Nephron progenitor cell (in vitro differentiated cells): ENCODE results near the gene LDLRAD4.

Source experiments
- DNase-seq: peaks from one replicate; pipeline ENCODE4 v3.0.0; 2021
- H3K27ac Mint-ChIP-seq: 2 replicates; pipeline ENCODE4 v1.8.0; 2021; ENCODE audit warnings: mild to moderate bottlenecking, moderate library complexity, mixed read lengths
- H3K27me3 Mint-ChIP-seq: 2 replicates; pipeline ENCODE4 v1.8.0; 2021; ENCODE audit warnings: mild to moderate bottlenecking, low read depth, mixed read lengths; ENCODE audit not compliant: poor library complexity
- H3K36me3 Mint-ChIP-seq: 2 replicates; pipeline ENCODE4 v1.8.0; 2021; ENCODE audit warnings: low read depth, mixed read lengths
- H3K4me1 Mint-ChIP-seq: 2 replicates; pipeline ENCODE4 v1.8.0; 2021; ENCODE audit warnings: mixed read lengths
- H3K4me3 Mint-ChIP-seq: 2 replicates; pipeline ENCODE4 v1.8.0; 2021; ENCODE audit warnings: mild to moderate bottlenecking, moderate library complexity, mixed read lengths
- H3K9me3 Mint-ChIP-seq: 2 replicates; pipeline ENCODE4 v1.8.0; 2021; ENCODE audit warnings: mild to moderate bottlenecking, moderate library complexity, mixed read lengths
- CTCF ChIP-seq: fragments of 200-600 bp; sonication (generic); IDR thresholded peaks from 2 replicates; pipeline ENCODE4 v1.5.0; 2021; ENCODE audit warnings: antibody characterized with exemption

Gene LDLRAD4

GRCh38 chr18:13376841-13377351, 158.3 kb downstream of the LDLRAD4 start:
- Mint-ChIP-seq H3K9me3 (no peaks in the 10 kb centered on the region), H3K27ac (no peak overlapping the region), H3K27me3 (no peaks in the 10 kb centered on the region), H3K4me3 (no peak overlapping the region), H3K36me3 (no peaks in the 10 kb centered on the region), H3K4me1 (peaks cover 38% of the 10 kb centered on the region)
- TF ChIP-seq CTCF: no peak
- DNase-seq: no peak

GRCh38 chr18:13377496-13377895, 158.9 kb downstream of the LDLRAD4 start:
- TF ChIP-seq CTCF: no peak
- Mint-ChIP-seq H3K9me3 (no peaks in the 10 kb centered on the region), H3K4me1 (peaks cover 44% of the 10 kb centered on the region), H3K27me3 (no peaks in the 10 kb centered on the region), H3K4me3 (no peak overlapping the region), H3K27ac (no peak overlapping the region), H3K36me3 (no peaks in the 10 kb centered on the region)
- DNase-seq: no peak

GRCh38 chr18:13378150-13378549, 159.6 kb downstream of the LDLRAD4 start:
- H3K36me3 Mint-ChIP-seq: no peaks in the 10 kb centered on the region
- H3K27me3 Mint-ChIP-seq: no peaks in the 10 kb centered on the region
- H3K4me3 Mint-ChIP-seq: no peak overlapping the region
- no peak for DNase-seq
- H3K27ac Mint-ChIP-seq: no peak overlapping the region
- TF ChIP-seq CTCF: no peak
- no peaks in the 10 kb centered on the region for H3K9me3 Mint-ChIP-seq
- peaks cover 51% of the 10 kb centered on the region for H3K4me1 Mint-ChIP-seq

- H3K4me1 Mint-ChIP-seq: peaks cover 58% of the 10 kb centered on the region
- TF ChIP-seq CTCF: no peak
- no peak for DNase-seq
- no peak overlapping the region for H3K4me3 Mint-ChIP-seq
- H3K27ac Mint-ChIP-seq: no peak overlapping the region
- H3K9me3 Mint-ChIP-seq: no peaks in the 10 kb centered on the region
- no peaks in the 10 kb centered on the region for H3K36me3 Mint-ChIP-seq
- H3K27me3 Mint-ChIP-seq: no peaks in the 10 kb centered on the region
These were observed 160.7 kb downstream of the LDLRAD4 start for GRCh38 chr18:13379062-13379865.

GRCh38 chr18:13379930-13380690, 161.6 kb downstream of the LDLRAD4 start:
- Mint-ChIP-seq H3K27ac (peak overlapping the region; percentile 72), H3K4me1 (peaks cover 56% of the 10 kb centered on the region), H3K27me3 (peaks cover 3% of the 10 kb centered on the region), H3K9me3 (no peaks in the 10 kb centered on the region), H3K4me3 (no peak overlapping the region), H3K36me3 (no peaks in the 10 kb centered on the region)
- TF ChIP-seq CTCF: no peak
- no peak for DNase-seq
